HG03139 (cell line): Measurements from ENCODE around the gene CECR2.
"Not testable (repeated sequence)": the region's sequence is repeated elsewhere in the genome, so short reads cannot be mapped to it uniquely, and the experiment has no call there.

Source experiments
- ATAC-seq: cut with Tn5 transposase; IDR thresholded peaks from one replicate; pipeline ENCODE4 v1.9.1; 2021; ENCODE audit not compliant: unreplicated experiment

The CECR2 gene

GRCh38 chr22:17566016-17566687, 196.9 kb downstream of the CECR2 start:
- ATAC-seq, result not testable (repeated sequence)

- ATAC-seq, result no peak
Measured at GRCh38 chr22:17566776-17567175, 197.5 kb downstream of the CECR2 start.

- no peak for ATAC-seq
Measured at GRCh38 chr22:17569971-17570511, 200.8 kb downstream of the CECR2 start.

- no peak for ATAC-seq
Measured at GRCh38 chr22:17570851-17571631, 201.8 kb downstream of the CECR2 start.

- no peak for ATAC-seq
Measured at GRCh38 chr22:17575151-17575550, 205.9 kb downstream of the CECR2 start.

- no peak for ATAC-seq
Measured at GRCh38 chr22:17575681-17576080, 206.4 kb downstream of the CECR2 start.

GRCh38 chr22:17576470-17576869, 207.2 kb downstream of the CECR2 start:
- ATAC-seq, result no peak

GRCh38 chr22:17578136-17578754, 209.0 kb downstream of the CECR2 start:
- no peak for ATAC-seq

- ATAC-seq, result no peak
Measured at GRCh38 chr22:17579535-17579981, 210.3 kb downstream of the CECR2 start.

GRCh38 chr22:17580441-17581031, 211.3 kb downstream of the CECR2 start:
- no peak for ATAC-seq

- ATAC-seq, result no peak
Measured at GRCh38 chr22:17581056-17581455, 211.8 kb downstream of the CECR2 start.

- no peak for ATAC-seq
Measured at GRCh38 chr22:17581631-17582030, 212.4 kb downstream of the CECR2 start.

GRCh38 chr22:17583151-17583550, 213.9 kb downstream of the CECR2 start:
- no peak for ATAC-seq

- no peak for ATAC-seq
Measured at GRCh38 chr22:17586831-17587440, 217.7 kb downstream of the CECR2 start.

GRCh38 chr22:17587629-17588028, 218.4 kb downstream of the CECR2 start:
- ATAC-seq, result no peak

GRCh38 chr22:17588606-17589005, 219.3 kb downstream of the CECR2 start:
- ATAC-seq, result no peak

- no peak for ATAC-seq
Measured at GRCh38 chr22:17589810-17590375, 220.6 kb downstream of the CECR2 start.

- no peak for ATAC-seq
Measured at GRCh38 chr22:17590586-17590985, 221.3 kb downstream of the CECR2 start.

GRCh38 chr22:17592201-17592600, 222.9 kb downstream of the CECR2 start:
- no peak for ATAC-seq

GRCh38 chr22:17596226-17596625, 227.0 kb downstream of the CECR2 start:
- ATAC-seq, result no peak

GRCh38 chr22:17597217-17597616, 228.0 kb downstream of the CECR2 start:
- no peak for ATAC-seq
